Naive thymus-derived CD4-positive, alpha-beta T cell (primary cell): ENCODE data around the gene LHFPL2. TPM values are rescaled to one million over a fixed set of nuclear protein-coding genes. Genes with fewer than 3 reads are reported as not detected.

Experiments
- ATAC-seq: fragments of 150-1000 bp; cut with Tn5 transposase; 2 replicates; pipeline ENCODE4 v1.10.0; 2021; ENCODE audit warnings: mild to moderate bottlenecking, moderate library complexity
- CTCF ChIA-PET: fragments of 350-600 bp; sonication (Branson Sonifier 250); formaldehyde crosslinking; loops from one replicate; lab custom pipeline; 2021; ENCODE audit warnings: antibody characterized with exemption; lab: Charles Lee
- POLR2A ChIA-PET: fragments of 350-600 bp; sonication (Branson Sonifier 250); formaldehyde crosslinking; loops from one replicate; lab custom pipeline; 2021; ENCODE audit warnings: antibody characterized with exemption, inconsistent platforms; lab: Charles Lee
- DNase-seq, 9 donors: peaks; one replicate each; pipeline versions ENCODE4 v3.0.0 to v3.0.0-alpha.2; 2020 to 2022; ENCODE audit warnings: mixed read lengths in 1 of 9
- H3K27ac ChIP-seq: one replicate; pipeline ENCODE4 v1.7.0; 2013; ENCODE audit warnings: mild to moderate bottlenecking, low read depth, low read length, moderate library complexity
- H3K27me3 ChIP-seq, 2 donors: one replicate each; pipeline ENCODE4 v1.7.0; 2013; ENCODE audit warnings: low read length in 2 of 2, mild to moderate bottlenecking in 2 of 2, moderate library complexity in 2 of 2; ENCODE audit not compliant: control insufficient read depth in 2 of 2, insufficient read depth in 2 of 2
- H3K36me3 ChIP-seq, 3 experiments: 1 replicate in 2 of 3; 2 replicates in 1 of 3; pipeline ENCODE4 v1.7.0; 2013; ENCODE audit warnings: low read length in 3 of 3, mild to moderate bottlenecking in 3 of 3, moderate library complexity in 1 of 3; ENCODE audit not compliant: insufficient read depth in 3 of 3, control insufficient read depth in 2 of 3
- H3K4me1 ChIP-seq, 2 donors: one replicate each; pipeline ENCODE4 v1.7.0; 2013; ENCODE audit warnings: low read length in 2 of 2, mild to moderate bottlenecking in 2 of 2, moderate library complexity in 1 of 2; ENCODE audit not compliant: control insufficient read depth in 2 of 2, insufficient read depth in 2 of 2
- H3K4me3 ChIP-seq: 2 replicates; pipeline ENCODE4 v1.7.0; 2013; ENCODE audit warnings: mild to moderate bottlenecking, low read length
- H3K9me3 ChIP-seq, 3 experiments: 1 replicate in 2 of 3; 2 replicates in 1 of 3; pipeline ENCODE4 v1.7.0; 2013; ENCODE audit warnings: low read length in 3 of 3; ENCODE audit not compliant: control insufficient read depth in 2 of 3
- H3K27ac Mint-ChIP-seq, 9 donors: one replicate each; pipeline ENCODE4 v1.8.0; 2020 to 2022; ENCODE audit warnings: mixed read lengths in 9 of 9, mild to moderate bottlenecking in 8 of 9, moderate library complexity in 5 of 9, inconsistent platforms in 2 of 9
- H3K27me3 Mint-ChIP-seq, 5 donors: one replicate each; pipeline ENCODE4 v1.8.0; 2021 to 2022; ENCODE audit warnings: mixed read lengths in 5 of 5, mild to moderate bottlenecking in 1 of 5
- H3K36me3 Mint-ChIP-seq, 5 donors: one replicate each; pipeline ENCODE4 v1.8.0; 2020 to 2022; ENCODE audit warnings: mixed read lengths in 5 of 5, mild to moderate bottlenecking in 3 of 5, inconsistent platforms in 1 of 5
- H3K4me1 Mint-ChIP-seq, 7 donors: one replicate each; pipeline ENCODE4 v1.8.0; 2020 to 2022; ENCODE audit warnings: mixed read lengths in 7 of 7, mild to moderate bottlenecking in 3 of 7, inconsistent platforms in 1 of 7
- H3K4me3 Mint-ChIP-seq, 10 donors: one replicate each; pipeline ENCODE4 v1.8.0; 2020 to 2022; ENCODE audit warnings: mild to moderate bottlenecking in 10 of 10, mixed read lengths in 10 of 10, moderate library complexity in 6 of 10, inconsistent platforms in 2 of 10
- H3K9me3 Mint-ChIP-seq, 11 donors: one replicate each; pipeline ENCODE4 v1.8.0; 2020 to 2022; ENCODE audit warnings: mixed read lengths in 11 of 11, mild to moderate bottlenecking in 4 of 11, inconsistent platforms in 1 of 11, moderate library complexity in 1 of 11
- intact Hi-C, 2 donors: fragments of 100-400 bp; cut with micrococcal nuclease; formaldehyde crosslinking; loops; one replicate each; pipeline ENCODE4 v1.15.1; 2023
- polyA plus RNA-seq, 2 donors: library from polyadenylated mRNA; unstranded; fragments of 300-500 nt; fragmentation: Illumina TruSeq; gene quantifications; one replicate each; pipeline ENCODE4 v1.2.3, GENCODE V29; 2021
- total RNA-seq, 6 experiments: library from RNA in 5 of 6; stranded (reverse) in 5 of 6; gene quantifications; 1 replicate in 5 of 6; 2 replicates in 1 of 6; pipeline ENCODE4 v1.2.3 and lab custom pipeline; 2021 to 2026

The LHFPL2 gene
- total and polyA plus RNA-seq, 7 experiments from 2014 or later, result 0.37 to 2.9 (median 1.3) TPM; not detected in 1

DNA sequence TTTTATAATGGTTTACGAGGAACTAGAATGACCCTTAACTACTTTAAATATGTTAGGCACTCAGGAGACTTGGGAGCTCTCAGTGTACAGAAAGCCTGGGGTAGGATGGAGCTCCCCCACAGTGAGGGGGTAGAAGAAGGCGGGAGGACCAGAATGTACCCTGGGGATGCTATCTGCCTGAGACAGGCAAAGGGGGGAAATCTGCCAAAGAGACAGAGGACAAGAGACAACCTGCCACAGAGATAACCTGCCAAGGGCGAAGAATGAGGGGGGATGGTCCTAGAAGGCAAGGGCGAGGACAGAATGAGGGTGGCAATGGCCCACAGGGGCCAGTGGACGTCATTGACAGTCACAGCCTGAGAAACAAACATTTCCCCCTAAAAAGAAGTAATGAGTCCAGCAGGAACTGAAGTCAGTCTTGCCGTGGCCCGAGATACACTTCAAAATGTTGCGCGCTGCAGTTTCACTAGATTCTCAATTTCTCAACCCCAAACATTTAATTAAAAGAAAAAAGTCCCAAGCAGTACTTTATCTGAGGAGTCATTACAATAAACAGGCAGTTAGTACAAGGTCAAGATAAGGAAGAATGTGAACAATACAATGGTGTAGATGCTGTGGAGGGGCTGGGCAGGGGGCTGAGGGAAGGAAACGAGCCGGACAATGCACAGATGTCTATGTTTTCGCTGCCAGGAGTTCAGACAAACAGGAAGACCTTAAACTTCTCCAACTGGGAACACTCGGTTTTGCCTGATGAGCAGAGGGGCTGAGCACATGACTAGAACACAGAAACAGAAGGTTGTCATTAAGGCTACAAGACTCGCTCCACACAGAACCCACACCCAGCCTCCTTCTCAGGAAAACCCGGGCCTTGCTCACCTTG, 125.0 kb downstream of the LHFPL2 start:
- POLR2A ChIA-PET, result no interaction called here

DNA sequence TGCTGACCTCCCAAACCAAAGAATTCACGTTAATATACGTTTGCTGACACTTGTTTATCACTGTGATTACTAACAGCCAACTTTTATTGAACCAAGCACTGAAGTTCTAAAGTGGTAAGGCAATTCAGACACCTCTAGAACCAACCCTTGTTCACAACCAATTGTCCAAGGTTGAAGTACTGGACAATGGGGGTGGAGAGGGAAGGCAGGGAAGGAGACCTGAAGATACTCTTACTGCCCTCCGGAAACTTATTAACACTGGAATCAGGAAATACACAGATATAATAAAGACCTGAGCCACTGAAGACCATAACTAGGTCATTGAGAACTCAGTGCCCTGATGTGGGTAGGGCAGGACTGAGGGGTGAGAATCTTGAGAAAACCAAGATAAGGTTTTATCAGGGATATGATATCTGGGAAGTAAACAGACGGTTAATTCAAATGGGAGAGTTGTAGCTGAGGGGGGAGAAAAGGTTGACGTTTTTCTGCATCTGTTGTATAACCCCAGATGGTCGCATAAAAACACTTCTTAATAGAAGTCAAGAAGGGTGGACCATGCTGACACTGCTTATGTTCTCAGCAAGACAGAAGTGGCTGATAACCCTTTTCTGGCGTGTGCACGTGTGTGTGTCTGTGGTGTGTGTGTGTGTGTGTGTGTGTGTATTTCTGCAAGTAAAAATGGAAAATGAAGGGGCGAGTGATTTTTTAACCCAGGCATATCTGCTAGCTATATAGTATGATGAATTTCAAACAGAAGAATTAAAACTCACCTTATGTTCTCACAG, 125.9 kb downstream of the LHFPL2 start:
- no peaks in the 10 kb centered on the region for H3K4me1 Mint-ChIP-seq
- ChIA-PET CTCF (interaction anchor here (0.7 kb wide), 1 partner anchor 594 kb away, joined by 3 read pairs; no protein-coding TSS in a partner anchor), POLR2A (no interaction called here)
- H3K36me3 Mint-ChIP-seq, result no peaks in the 10 kb centered on the region
- DNase-seq (no peak), ATAC-seq (no peak)
- Histone ChIP-seq H3K27ac (no peak overlapping the region), H3K36me3 (no peaks in the 10 kb centered on the region), H3K9me3 (no peaks in the 10 kb centered on the region), H3K4me1 (no peaks in the 10 kb centered on the region), H3K27me3 (peaks cover 0 to 2% of the 10 kb centered on the region in 2 donors), H3K4me3 (no peak overlapping the region)
- H3K27me3 Mint-ChIP-seq, result peaks cover 28 to 46% (median 38%) of the 10 kb centered on the region in 5 donors
- H3K9me3 Mint-ChIP-seq, result no peaks in the 10 kb centered on the region
- intact Hi-C loops, result no loop called here
- H3K27ac Mint-ChIP-seq, result no peak overlapping the region
- no peak overlapping the region for H3K4me3 Mint-ChIP-seq

More for the DNA sequence above, 125.0 kb downstream of the LHFPL2 start:
- H3K4me3 Mint-ChIP-seq, result no peak overlapping the region
- Histone ChIP-seq H3K27ac (no peak overlapping the region), H3K4me1 (no peaks in the 10 kb centered on the region), H3K9me3 (no peaks in the 10 kb centered on the region), H3K4me3 (no peak overlapping the region), H3K36me3 (no peaks in the 10 kb centered on the region), H3K27me3 (peaks cover 0 to 2% of the 10 kb centered on the region in 2 donors)
- H3K27me3 Mint-ChIP-seq, result peaks cover 26 to 44% (median 33%) of the 10 kb centered on the region in 5 donors
- H3K9me3 Mint-ChIP-seq, result no peaks in the 10 kb centered on the region
- no peak overlapping the region for H3K27ac Mint-ChIP-seq
- intact Hi-C loops, result no loop called here
- no peaks in the 10 kb centered on the region for H3K4me1 Mint-ChIP-seq
- H3K36me3 Mint-ChIP-seq, result no peaks in the 10 kb centered on the region
- CTCF ChIA-PET, result interaction anchor here (0.7 kb wide), 1 partner anchor 594 kb away, joined by 3 read pairs; no protein-coding TSS in a partner anchor
- ATAC-seq (no peak), DNase-seq (no peak)

- Mint-ChIP-seq H3K9me3 (no peaks in the 10 kb centered on the region), H3K4me3 (no peak overlapping the region), H3K4me1 (no peaks in the 10 kb centered on the region), H3K27me3 (peaks cover 32 to 54% (median 44%) of the 10 kb centered on the region in 5 donors), H3K36me3 (no peaks in the 10 kb centered on the region), H3K27ac (no peak overlapping the region)
- Histone ChIP-seq H3K27me3 (peaks cover 0 to 2% of the 10 kb centered on the region in 2 donors), H3K4me1 (no peaks in the 10 kb centered on the region), H3K36me3 (no peaks in the 10 kb centered on the region), H3K4me3 (no peak overlapping the region), H3K27ac (no peak overlapping the region), H3K9me3 (no peaks in the 10 kb centered on the region)
- ATAC-seq (no peak), DNase-seq (no peak)
- ChIA-PET POLR2A (no interaction called here), CTCF (no interaction called here)
- intact Hi-C loops, result no loop called here
Observed at GRCh38 chr5:78521455-78521854, 127.1 kb downstream of the LHFPL2 start.

DNA sequence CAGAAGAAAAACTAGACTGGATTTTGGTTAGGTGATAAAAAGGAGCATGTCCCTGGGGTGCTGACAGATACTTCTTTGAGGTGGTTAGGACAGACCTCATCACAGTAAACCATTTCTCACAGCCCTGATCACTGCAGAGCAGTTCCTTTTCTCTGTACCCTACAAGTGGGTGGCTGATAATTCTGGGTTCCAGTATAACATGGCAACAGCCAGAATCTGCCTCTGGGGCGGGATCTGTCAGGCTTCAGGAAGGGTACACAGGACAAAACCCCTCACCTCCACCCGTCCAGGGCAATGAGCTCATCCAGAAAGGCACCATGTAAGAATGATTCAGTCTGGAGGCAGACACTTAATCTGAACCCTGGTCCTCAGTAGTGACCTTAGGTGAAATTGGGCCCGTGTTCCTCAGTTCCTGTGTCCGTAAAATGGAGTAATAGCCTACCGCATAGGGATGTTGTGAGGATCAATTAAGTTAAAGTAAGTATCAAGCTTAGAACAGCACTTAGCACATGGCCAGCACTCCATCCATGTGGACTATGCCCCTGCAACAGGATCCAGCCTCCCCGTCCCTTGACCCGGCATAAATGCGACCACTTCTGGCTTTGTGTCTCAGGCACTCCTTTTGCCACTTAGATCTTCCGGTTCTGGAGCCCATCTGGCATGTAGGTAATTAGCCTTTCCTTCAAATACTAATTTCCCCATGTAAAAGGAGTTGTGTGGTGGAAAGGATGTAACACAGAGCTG, 129.2 kb downstream of the LHFPL2 start:
- H3K4me3 Mint-ChIP-seq, result no peak overlapping the region
- CTCF ChIA-PET, result no interaction called here
- H3K27ac Mint-ChIP-seq, result no peak overlapping the region
- peaks cover 37 to 67% (median 57%) of the 10 kb centered on the region in 5 donors for H3K27me3 Mint-ChIP-seq
- no peaks in the 10 kb centered on the region for H3K4me1 Mint-ChIP-seq
- Histone ChIP-seq H3K4me3 (no peak overlapping the region), H3K27ac (no peak overlapping the region), H3K36me3 (no peaks in the 10 kb centered on the region), H3K27me3 (peaks cover 0 to 2% of the 10 kb centered on the region in 2 donors), H3K9me3 (no peaks in the 10 kb centered on the region), H3K4me1 (no peaks in the 10 kb centered on the region)
- intact Hi-C loops, result no loop called here
- H3K36me3 Mint-ChIP-seq, result no peaks in the 10 kb centered on the region
- peak; percentile 20 for ATAC-seq
- H3K9me3 Mint-ChIP-seq, result no peaks in the 10 kb centered on the region
- POLR2A ChIA-PET, result no interaction called here
- DNase-seq, result no peak

GRCh38 chr5:78518365-78519197, 130.0 kb downstream of the LHFPL2 start:
- no peak overlapping the region for H3K27ac ChIP-seq
- no peaks in the 10 kb centered on the region for H3K36me3 Mint-ChIP-seq
- intact Hi-C loops, result no loop called here
- no peaks in the 10 kb centered on the region for H3K4me1 ChIP-seq
- ChIA-PET CTCF (no interaction called here), POLR2A (no interaction called here)
- H3K27ac Mint-ChIP-seq, result no peak overlapping the region
- peaks cover 41 to 74% (median 61%) of the 10 kb centered on the region in 5 donors for H3K27me3 Mint-ChIP-seq
- no peaks in the 10 kb centered on the region for H3K4me1 Mint-ChIP-seq
- H3K4me3 Mint-ChIP-seq, result no peak overlapping the region
- peaks cover 0 to 2% of the 10 kb centered on the region in 2 donors for H3K27me3 ChIP-seq
- DNase-seq, result no peak
- no peaks in the 10 kb centered on the region for H3K9me3 ChIP-seq
- H3K9me3 Mint-ChIP-seq, result no peaks in the 10 kb centered on the region
- no peak for ATAC-seq
- no peaks in the 10 kb centered on the region for H3K36me3 ChIP-seq
- no peak overlapping the region for H3K4me3 ChIP-seq

GRCh38 chr5:78515670-78516069, 132.9 kb downstream of the LHFPL2 start:
- no peak overlapping the region for H3K27ac ChIP-seq
- intact Hi-C loops, result no loop called here
- H3K4me1 ChIP-seq, result no peaks in the 10 kb centered on the region
- H3K4me1 Mint-ChIP-seq, result peaks cover 0 to 5% (median under 1%) of the 10 kb centered on the region in 7 donors
- CTCF ChIA-PET, result no interaction called here
- no peak overlapping the region for H3K4me3 Mint-ChIP-seq
- peaks cover 0 to 9% of the 10 kb centered on the region in 2 donors for H3K27me3 ChIP-seq
- H3K4me3 ChIP-seq, result no peak overlapping the region
- H3K27me3 Mint-ChIP-seq, result peaks cover 42 to 73% (median 68%) of the 10 kb centered on the region in 5 donors
- POLR2A ChIA-PET, result no interaction called here
- no peak overlapping the region for H3K27ac Mint-ChIP-seq
- H3K36me3 ChIP-seq, result no peaks in the 10 kb centered on the region
- H3K9me3 ChIP-seq, result no peaks in the 10 kb centered on the region
- no peaks in the 10 kb centered on the region for H3K36me3 Mint-ChIP-seq
- no peak for ATAC-seq
- peaks cover 0 to 3% (median 0%) of the 10 kb centered on the region in 11 donors for H3K9me3 Mint-ChIP-seq
- no peak for DNase-seq
